GM19238 (cell line): Measurements from ENCODE around the gene ARHGEF16.

Experiments used
- DNase-seq: peaks from one replicate; pipeline ENCODE4 v3.0.0; 2011; ENCODE audit warnings: low spot score; ENCODE audit not compliant: insufficient read length

Gene ARHGEF16

GRCh38 chr1:3516911-3517675 lies 62.6 kb downstream of the ARHGEF16 start:
- no peak for DNase-seq

DNA sequence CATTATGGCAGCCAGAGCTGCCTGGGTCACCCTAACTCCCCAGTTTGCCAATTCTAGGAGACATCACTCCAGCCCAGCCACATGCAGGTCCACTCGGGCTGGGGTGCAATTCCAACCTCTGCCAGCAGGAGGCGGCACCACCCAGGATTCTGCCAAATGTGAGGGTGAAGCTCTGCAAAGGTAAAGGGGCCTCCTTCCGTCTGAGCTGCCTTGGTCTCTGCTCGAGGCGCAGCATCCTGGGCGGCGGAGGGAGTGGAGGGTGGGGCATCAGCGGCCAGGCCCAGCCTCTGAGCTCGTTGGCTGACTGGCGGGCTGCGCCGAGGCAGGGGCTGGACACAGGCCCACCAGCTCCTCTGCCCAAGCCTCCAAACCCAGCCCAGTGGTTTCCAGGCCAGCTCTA lies 63.8 kb downstream of the ARHGEF16 start:
- no peak for DNase-seq

GRCh38 chr1:3518756-3519155 lies 64.3 kb downstream of the ARHGEF16 start:
- DNase-seq, result no peak

DNA sequence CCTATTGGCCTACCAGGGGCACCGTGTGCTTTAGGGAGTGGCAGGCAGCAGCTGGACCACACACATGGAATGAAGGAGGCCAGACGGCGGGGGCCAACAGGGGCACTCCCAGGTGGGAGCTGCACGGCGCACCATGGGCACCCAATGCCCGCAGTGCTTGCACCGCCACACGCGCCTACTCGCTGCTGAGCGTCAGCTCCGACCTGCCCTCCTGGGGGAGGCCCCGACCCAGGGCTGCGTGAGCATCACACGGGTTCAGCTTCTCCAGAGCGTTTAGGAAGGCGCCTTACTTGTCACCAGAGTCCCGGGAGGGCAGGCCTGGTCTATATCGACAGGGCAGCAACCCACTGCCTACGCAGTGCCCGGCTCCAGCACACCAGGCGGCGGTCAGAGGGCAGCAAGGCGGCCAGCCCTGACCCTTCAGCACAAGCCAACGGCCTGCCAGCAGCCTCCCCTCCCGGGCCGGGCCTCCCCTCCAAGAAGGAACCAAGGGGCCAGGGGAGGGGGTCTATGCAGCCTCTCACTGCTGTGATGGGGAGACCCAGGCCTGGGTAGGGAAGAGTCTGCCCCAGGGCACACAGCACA lies 64.9 kb downstream of the ARHGEF16 start:
- DNase-seq, result no peak

DNA sequence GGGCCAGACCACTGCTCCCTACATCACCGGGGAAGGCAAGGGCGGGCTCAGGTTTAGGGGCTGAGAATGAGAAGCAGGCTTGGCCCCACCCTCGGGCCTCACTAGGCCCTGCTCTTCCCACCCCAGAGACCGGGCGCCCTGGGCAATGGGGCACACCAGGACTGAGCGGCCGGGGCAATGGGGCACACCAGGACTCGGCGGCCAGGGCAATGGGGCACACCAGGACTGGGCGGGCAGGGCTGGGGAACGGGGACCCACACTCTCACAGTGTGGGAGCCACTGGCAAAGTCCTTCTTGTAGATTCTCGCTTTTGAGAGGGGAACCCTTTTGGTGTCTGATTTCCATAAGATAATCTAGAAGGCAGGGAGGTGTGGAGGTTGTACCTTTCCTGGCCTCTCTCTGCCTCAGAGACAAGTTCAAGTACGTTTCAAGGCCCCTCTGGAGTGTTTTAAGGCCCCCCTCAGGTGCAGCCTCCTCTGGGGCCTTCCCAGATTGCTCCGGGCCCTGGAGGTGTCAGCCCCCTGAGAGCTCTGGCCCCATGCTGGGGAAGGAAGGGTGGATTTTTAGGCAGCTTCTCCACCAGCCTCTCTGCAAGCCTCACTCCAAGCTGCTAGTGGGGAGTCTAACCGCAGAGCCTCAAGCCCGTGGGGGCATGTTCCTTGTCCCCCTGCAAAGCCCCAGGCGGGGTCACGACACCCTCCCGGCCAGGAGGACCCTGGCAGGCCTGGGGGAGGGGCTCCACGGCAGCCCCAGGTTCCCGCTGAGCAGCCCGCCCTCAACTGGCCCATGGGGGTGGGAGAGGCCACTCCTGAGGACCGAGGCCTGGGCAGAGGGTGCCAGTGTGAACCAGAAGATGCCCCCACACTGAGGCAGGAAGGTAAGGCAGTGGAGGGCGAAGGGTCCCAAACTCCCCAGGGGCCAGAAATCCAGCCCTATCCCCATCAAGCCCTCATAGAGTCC lies 66.2 kb downstream of the ARHGEF16 start:
- DNase-seq, result no peak

- DNase-seq, result no peak
Measured at GRCh38 chr1:3521426-3521825, 67.0 kb downstream of the ARHGEF16 start.

- no peak for DNase-seq
Measured at GRCh38 chr1:3522112-3522511, 67.6 kb downstream of the ARHGEF16 start.

- no peak for DNase-seq
Measured at GRCh38 chr1:3522564-3523265, 68.2 kb downstream of the ARHGEF16 start.

GRCh38 chr1:3523980-3524379 lies 69.5 kb downstream of the ARHGEF16 start:
- no peak for DNase-seq

DNA sequence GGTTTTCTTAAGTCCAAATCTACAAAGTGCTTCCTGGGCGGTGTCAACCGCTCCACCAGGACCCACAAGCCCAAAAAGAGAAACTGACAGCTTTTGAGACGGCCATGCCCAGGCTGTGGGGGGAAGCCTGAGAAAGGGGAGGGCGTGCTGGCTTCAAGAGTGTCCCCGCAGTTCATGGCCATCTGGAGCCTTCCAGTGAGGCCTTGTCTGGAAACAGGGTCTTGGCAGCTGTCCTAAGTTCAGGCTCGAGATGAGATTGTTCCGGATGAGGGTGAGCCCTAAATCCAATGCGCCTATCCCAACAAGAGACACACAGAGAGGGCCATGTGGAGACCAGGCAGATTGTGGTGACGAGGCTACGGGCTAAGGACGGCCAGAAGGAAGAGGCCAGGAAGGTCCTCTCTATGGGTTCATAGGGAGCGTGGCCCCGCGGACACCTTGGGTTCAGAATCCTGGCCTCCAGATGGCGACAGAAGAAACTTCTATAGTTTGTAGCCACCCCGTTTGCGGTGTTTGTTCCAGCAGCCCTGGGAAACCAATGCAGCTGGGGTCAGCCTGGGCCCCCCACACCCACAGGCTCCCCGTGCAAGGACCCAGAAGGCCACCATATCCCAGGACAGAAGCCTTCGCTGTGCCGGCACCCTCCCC lies 70.2 kb downstream of the ARHGEF16 start:
- DNase-seq, result no peak

- DNase-seq, result no peak
Measured at GRCh38 chr1:3525551-3526482, 71.4 kb downstream of the ARHGEF16 start.

DNA sequence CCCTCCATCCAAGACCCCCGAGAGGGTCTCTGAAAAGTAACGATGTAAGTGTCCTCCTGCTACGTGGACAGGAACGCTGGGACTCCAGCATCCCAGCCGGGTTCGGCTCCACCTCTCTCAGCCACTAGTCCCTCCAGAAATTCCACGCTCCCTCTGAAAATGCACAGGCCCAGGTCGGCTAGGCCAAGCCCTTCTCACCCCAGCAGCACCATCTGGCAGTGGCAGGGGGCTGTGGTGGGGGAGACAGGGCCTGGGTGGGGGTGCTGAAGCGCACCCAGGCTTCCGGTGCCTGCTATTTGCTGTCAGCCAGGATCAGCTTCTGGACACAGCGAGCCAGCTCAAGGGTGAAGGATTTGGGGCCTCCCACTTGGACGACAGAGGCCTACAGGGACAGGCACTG lies 73.3 kb downstream of the ARHGEF16 start:
- no peak for DNase-seq

DNA sequence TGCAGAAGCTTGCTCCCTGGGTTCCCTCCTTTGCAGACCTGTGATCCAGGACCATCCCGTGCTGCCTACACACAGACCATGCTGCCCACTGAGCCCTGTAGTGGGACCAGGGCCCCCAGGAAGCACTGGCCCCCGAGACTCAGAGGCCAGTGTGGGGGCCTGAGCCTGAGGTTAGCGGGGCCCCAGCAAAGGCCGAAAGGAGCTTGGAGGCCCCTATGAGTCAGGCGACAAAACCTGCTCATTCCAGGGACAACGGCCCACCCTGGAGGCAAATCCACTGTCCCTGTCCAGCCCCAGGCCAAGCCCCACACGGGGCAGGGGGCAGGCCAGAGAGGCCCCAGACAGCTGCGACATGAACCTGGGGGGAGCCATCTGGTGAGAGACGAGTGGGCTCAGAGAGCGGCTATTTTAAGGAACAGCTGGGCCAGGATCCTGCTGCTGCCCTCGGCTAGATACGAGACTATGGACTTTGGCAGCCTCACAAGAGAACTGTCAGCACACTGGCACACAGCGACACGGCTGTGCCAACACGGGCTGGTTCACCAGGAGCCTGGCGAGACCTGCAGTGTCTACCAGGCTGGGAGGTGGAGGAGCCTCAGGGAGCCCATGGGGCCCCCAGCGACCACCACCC lies 74.7 kb downstream of the ARHGEF16 start:
- no peak for DNase-seq

DNA sequence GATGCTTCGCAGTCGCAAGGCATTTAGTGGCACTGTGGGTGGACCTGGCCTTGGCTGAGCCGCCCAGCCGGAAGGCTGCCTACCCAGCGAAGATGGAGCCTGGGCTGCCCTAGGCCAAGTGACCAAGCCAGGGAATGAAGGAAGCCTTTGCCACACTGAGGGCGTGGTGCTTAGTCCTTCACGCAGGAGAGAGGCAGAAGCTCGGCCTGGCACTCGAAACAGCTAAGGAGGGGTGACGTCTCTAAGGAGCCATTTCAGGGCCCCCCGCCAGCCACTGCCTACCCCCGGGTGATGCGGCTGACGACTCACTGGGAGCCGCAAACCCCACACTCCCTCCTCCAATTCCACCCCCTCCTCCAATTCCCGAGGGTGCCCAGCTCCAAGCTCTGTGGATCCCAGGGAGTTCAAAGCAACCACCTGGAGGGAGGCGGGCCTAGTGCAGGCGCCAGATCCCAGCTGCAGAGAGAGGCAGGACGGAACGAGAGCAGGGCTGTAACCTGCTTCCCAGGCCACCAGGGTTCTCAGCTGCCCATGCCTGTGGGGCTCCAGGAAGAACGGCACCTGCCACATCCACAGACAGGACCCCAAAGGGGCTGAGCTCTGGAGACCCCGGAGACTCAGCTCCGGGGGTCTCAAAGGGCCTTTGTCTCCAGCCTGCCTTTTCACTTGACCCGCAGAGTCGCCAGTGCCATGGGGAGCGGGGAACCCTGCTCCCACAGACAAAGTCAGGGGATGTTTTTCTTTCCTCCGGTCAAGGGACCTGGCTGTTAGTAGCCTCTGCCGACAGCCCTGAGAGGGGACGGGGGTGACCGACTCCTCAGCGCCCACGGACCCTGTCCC lies 75.8 kb downstream of the ARHGEF16 start:
- DNase-seq, result no peak
